ENCODE data around the gene BBS10. TPM values are rescaled to one million over a fixed set of nuclear protein-coding genes. Genes with fewer than 3 reads are reported as not detected.

The BBS10 gene
- 10 to 100 TPM in 3 of 6 donors, 1 to 10 TPM in 3; 3.2 to 18.5 (median 9.7) TPM for total RNA-seq

- ATAC-seq (ENCODE audit: low FRiP score in 2 of 2), result peak; percentile 98 to 99
- Histone ChIP-seq H3K4me1 (peaks cover 11 to 32% (median 23%) of the 10 kb centered on the region in 4 donors), H3K27ac (peak within 1 kb of the TSS; percentile 74 to 93 (median 92)), H3K36me3 (no peaks in the 10 kb centered on the region), H3K9me3 (no peaks in the 10 kb centered on the region), H3K27me3 (no peaks in the 10 kb centered on the region), H3K4me3 (peak within 1 kb of the TSS; percentile 64 to 79 (median 76))
- peak; percentile 87 to 95 for DNase-seq
- WGBS, 2 donors, result 1% methylated on average over 41 to 43 of the region's 49 CpGs
- peak in 3 of 4 donors; percentile 59 to 80 (median 59) for TF ChIP-seq POLR2A (IDR thresholded peaks at IDR 0.05)
- TF ChIP-seq EP300 (IDR thresholded peaks at IDR 0.05), result no peak
- TF ChIP-seq POLR2AphosphoS5 (IDR thresholded peaks at IDR 0.05), result peak; percentile 72 to 82
- TF ChIP-seq CTCF (IDR thresholded peaks at IDR 0.05), result peak in 5 of 6 experiments; percentile 30 to 75 (median 59)
Measured at GRCh38 chr12:76348079-76348901, at the start of gene BBS10. BBS10 (minus strand) TSS chr12:76348415; CDS start chr12:76348358, 57 bp downstream.

DNA sequence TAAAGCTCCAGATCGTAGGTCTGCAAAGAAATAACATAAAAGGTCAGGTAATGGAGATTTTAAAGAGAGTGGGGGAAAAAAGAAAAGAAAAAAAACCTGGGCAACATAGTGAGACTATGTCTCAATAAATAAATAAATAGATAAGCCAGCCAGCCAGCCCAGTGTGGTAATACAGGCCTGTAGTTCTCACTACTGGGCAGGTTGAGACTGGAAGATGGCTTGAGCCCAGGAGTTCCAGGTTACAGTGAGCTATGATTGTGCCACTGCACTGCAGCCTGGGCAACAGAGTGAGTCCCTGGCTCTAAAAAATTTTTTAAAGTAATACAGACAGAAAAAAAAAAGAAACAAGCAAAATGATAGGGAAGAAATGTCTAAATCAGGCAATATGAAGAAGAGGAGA is 43.2 kb upstream of the BBS10 start:
- H3K4me1 ChIP-seq, result no peaks in the 10 kb centered on the region
- no peaks in the 10 kb centered on the region for H3K9me3 ChIP-seq
- no peak overlapping the region for H3K27ac ChIP-seq
- TF ChIP-seq POLR2AphosphoS5 (IDR thresholded peaks at IDR 0.05) (no peak), EP300 (IDR thresholded peaks at IDR 0.05) (no peak), CTCF (IDR thresholded peaks at IDR 0.05) (no peak), POLR2A (IDR thresholded peaks at IDR 0.05) (no peak)
- 93 to 94% methylated on average over 1 of the region's 1 CpG for WGBS, 2 donors
- H3K4me3 ChIP-seq, result no peak overlapping the region
- DNase-seq (no peak), ATAC-seq (ENCODE audit: low FRiP score in 2 of 2) (no peak)
- H3K27me3 ChIP-seq, result no peaks in the 10 kb centered on the region
- peaks cover 4 to 61% (median 12%) of the 10 kb centered on the region in 4 donors for H3K36me3 ChIP-seq

- ATAC-seq (ENCODE audit: low FRiP score in 2 of 2) (no peak), DNase-seq (no peak)
- Histone ChIP-seq H3K4me3 (no peak overlapping the region), H3K27me3 (no peaks in the 10 kb centered on the region), H3K36me3 (peaks cover 0 to 78% (median 12%) of the 10 kb centered on the region in 4 donors), H3K4me1 (no peaks in the 10 kb centered on the region), H3K27ac (no peak overlapping the region), H3K9me3 (no peaks in the 10 kb centered on the region)
- TF ChIP-seq POLR2A (IDR thresholded peaks at IDR 0.05), result no peak
- WGBS, 2 donors, result 95 to 96% methylated on average over 2 of the region's 2 CpGs
Measured at GRCh38 chr12:76387614-76388013, 39.4 kb upstream of the BBS10 start.

DNA sequence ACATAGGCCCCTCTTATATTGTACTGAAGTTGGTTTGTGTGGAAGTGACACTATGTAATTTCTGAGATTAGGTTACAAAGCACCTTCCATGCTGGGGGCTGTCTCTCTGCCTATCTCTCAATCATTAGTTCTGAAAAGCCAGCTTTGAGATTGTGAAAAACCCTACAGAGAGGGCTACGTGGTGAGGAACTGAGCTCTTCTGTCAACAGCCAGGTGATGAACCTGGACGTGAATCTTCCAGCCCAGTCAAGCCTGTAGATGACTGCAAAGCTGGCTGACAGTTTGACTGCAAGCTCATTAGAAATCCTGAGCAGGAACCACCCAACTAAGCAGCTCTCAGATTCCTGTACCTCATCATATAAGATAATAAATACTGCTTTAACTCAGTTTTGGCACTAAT is 36.3 kb upstream of the BBS10 start:
- H3K36me3 ChIP-seq, result peaks cover 0 to 52% (median 10%) of the 10 kb centered on the region in 4 donors
- H3K27ac ChIP-seq, result no peak overlapping the region
- H3K4me1 ChIP-seq, result no peaks in the 10 kb centered on the region
- ATAC-seq (ENCODE audit: low FRiP score in 2 of 2), result no peak
- DNase-seq, result no peak
- no peaks in the 10 kb centered on the region for H3K27me3 ChIP-seq
- WGBS, 2 donors, result 84 to 98% methylated on average over 2 of the region's 2 CpGs
- H3K4me3 ChIP-seq, result no peak overlapping the region
- H3K9me3 ChIP-seq, result no peaks in the 10 kb centered on the region
- TF ChIP-seq EP300 (IDR thresholded peaks at IDR 0.05) (no peak), POLR2AphosphoS5 (IDR thresholded peaks at IDR 0.05) (no peak), POLR2A (IDR thresholded peaks at IDR 0.05) (no peak), CTCF (IDR thresholded peaks at IDR 0.05) (no peak)

DNA sequence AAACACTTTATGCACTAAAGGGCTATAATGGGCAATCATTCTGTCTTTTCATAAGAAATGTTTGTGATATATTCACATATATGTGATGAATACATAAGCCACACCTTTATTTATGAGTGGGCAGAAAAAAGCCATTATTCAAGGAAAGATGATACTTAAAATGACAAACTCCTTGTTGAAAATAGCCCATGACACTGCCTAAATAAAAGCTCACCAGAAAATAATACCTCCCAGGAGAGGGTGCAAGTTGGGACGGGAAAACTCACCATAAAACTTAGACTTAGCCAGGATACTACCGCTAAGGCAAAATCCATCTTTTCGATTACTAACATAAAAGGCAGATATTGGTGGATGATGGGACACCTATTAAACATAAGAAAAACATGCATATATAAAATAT is 35.8 kb upstream of the BBS10 start:
- Histone ChIP-seq H3K4me3 (no peak overlapping the region), H3K27ac (no peak overlapping the region), H3K4me1 (no peaks in the 10 kb centered on the region), H3K9me3 (no peaks in the 10 kb centered on the region), H3K36me3 (peaks cover 0 to 47% (median 8%) of the 10 kb centered on the region in 4 donors), H3K27me3 (no peaks in the 10 kb centered on the region)
- TF ChIP-seq CTCF (IDR thresholded peaks at IDR 0.05) (no peak), POLR2A (IDR thresholded peaks at IDR 0.05) (no peak), POLR2AphosphoS5 (IDR thresholded peaks at IDR 0.05) (no peak), EP300 (IDR thresholded peaks at IDR 0.05) (no peak)
- 94 to 96% methylated on average over 3 of the region's 3 CpGs for WGBS, 2 donors
- DNase-seq, result no peak
- no peak for ATAC-seq (ENCODE audit: low FRiP score in 2 of 2)
